NCI-H345 treated with DMSO at 0.1 percent for 48 hours (cell line): ENCODE results near the gene PYGB.
A peak's percentile ranks its signal among the peaks of the same experiment; 100 is the strongest.
"Not testable (repeated sequence)": the region's sequence is repeated elsewhere in the genome, so short reads cannot be mapped to it uniquely, and the experiment has no call there.

Experiments
- DNase-seq: peaks from one replicate; lab custom pipeline; 2025; ENCODE audit not compliant: unreplicated experiment; lab: John Stamatoyannopoulos, UW

The PYGB gene

DNA sequence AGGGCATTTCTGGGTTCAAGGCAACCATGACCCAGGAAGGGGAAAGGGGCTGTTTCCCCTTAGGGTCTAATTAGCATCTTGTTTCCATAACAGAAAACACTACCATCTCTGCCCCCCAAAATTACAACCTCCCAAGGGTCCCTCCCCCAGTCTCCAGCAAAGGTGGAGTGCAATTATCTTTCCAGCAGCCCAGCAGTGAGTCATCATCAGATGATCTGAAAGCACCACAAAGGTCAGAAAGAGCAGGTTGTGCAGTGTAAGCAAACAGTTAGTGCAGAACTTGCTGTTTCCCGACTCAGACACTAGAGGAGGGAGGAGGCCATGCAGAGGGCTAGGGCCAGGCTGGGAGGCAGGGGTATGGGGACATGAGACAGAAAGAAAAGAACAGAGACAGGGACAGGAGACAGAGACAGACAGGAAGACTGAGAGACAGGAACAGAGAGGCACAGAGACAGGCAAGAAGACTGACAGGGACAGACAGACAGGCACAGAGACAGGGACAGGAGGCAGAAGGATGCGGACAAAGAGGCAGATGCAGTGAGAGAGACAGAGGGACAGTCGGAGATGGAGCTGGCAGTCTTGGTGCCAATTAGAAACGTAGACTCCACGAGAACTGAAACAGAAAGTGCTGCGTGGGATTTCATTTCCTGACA is 62.5 kb downstream of the PYGB start:
- no peak for DNase-seq

- no peak for DNase-seq
Observed at GRCh38 chr20:25310921-25311728, 63.2 kb downstream of the PYGB start.

- not testable (repeated sequence) for DNase-seq
Observed at GRCh38 chr20:25312716-25313115, 64.8 kb downstream of the PYGB start.

DNA sequence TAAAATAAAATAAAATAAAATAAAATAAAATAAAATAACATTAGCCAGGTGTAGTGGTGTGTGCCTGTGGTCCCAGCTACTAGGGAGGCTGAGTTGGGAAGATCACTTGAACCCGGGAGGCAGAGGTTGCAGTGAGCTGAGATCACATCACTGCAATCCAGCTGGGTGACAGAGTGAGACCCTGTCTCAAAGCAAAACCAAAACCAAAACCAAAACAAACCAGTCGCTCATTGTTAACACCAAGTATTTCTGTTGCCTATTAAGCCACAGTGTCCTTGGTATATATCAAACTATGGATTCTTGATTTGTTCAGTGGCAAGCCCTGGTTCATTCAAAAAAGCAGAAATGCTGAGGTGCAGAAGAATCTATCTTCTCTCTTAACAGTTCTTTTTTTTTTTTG is 65.7 kb downstream of the PYGB start:
- DNase-seq, result no peak

- no peak for DNase-seq
Observed at GRCh38 chr20:25314497-25315417, 66.9 kb downstream of the PYGB start.

DNA sequence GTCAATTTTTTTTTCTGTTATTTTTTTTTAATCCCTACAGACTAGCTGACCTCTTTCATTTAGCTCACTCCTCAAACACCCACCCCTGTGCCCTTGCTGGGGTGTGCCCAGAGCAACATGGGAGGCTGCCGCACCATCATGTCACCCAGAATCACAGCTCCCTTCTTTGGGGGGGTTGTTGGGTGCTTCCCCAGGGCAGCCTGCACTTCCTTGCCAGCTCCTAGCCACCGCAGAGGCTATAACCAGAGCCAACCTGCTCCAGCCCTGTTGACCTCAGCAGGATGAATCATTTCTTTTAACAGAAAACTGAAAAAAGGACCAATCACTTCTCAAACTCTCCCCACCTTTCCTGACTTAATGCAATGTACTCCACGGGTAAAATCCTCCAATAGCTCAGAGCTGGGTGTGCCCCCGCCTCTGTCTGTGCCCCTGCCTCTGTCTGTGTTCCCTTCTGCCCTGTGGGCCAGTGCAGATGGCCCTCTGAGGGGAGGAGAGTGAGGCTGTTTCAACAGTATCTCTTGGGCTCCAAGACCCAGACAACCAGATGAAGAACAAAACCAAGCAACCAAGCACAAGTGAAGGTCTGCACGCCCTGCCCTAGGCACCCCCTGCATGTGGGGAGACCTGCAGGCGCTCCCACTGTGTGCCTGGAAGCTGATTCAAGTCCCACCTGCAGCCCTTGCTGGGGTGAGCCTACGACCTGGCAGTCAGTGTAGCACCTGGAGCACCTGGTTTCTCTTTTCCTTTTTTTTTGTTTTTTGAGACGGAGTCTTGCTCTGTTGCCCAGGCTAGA is 67.7 kb downstream of the PYGB start:
- no peak for DNase-seq

DNA sequence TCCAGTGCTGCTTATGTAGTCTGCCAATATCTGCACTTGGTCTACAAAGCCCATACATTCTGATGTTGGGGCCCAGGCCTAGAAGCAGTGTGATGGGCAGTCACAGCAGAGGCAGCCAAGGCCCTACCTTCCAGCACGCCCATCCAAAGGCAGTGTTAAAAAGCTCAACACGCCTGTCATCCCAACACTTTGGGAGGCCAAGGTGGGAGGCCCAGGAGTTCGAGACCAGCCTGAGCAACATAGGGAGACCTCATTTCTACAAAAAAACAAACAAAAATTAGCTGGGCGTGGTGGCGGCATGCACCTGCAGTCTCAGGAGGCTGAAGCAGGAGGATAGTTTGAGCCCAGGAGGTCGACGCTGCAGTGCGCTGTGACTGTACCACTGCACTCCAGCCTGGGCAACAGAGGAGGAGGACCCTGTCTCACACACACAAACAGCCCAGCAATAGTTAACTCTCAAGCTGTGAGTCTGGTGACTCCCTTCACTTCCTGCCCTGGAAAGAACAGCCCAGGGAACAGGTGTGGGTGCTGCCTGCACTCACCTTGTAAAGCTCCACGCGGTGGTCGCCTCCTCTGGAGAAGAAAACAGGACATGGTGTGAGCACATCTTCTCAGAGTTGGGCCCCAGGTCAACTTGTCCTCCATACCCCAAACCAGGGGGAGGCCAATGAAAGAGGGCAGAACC is 68.8 kb downstream of the PYGB start:
- no peak for DNase-seq

DNA sequence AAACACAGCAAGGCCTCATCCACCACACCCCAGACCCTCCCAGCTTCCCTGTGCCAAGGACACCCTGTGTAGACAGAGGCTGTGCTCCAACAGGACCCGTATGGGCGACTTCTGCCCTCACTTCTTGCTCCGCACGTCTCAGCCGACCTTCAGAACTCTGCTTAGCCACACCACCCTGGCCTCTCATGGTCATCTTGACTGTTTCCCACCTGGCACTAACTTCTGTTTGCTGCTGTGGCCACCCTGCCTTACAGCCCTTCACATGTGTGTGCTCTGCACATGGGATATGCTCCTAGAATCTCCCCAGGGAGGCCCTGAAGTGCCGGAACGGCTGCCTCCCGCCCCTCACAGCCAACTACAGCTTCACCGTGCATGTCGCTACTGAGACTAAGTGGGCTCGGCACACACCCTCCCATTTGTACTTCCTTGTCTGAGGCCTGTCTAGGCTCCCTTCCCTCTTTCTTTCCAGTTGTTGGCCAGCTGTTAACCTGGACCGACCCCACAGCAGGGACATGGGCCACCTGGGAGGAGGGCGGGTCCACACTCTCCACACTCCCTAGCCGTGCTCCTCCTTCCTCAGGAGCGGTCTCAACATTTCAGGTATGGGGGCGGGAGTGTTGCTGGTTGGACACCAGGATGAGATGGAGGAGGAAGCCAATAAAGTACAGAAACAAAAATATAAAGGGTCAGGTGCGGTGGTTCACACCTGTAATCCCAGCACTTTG is 69.6 kb downstream of the PYGB start:
- peak; percentile 43 for DNase-seq

DNA sequence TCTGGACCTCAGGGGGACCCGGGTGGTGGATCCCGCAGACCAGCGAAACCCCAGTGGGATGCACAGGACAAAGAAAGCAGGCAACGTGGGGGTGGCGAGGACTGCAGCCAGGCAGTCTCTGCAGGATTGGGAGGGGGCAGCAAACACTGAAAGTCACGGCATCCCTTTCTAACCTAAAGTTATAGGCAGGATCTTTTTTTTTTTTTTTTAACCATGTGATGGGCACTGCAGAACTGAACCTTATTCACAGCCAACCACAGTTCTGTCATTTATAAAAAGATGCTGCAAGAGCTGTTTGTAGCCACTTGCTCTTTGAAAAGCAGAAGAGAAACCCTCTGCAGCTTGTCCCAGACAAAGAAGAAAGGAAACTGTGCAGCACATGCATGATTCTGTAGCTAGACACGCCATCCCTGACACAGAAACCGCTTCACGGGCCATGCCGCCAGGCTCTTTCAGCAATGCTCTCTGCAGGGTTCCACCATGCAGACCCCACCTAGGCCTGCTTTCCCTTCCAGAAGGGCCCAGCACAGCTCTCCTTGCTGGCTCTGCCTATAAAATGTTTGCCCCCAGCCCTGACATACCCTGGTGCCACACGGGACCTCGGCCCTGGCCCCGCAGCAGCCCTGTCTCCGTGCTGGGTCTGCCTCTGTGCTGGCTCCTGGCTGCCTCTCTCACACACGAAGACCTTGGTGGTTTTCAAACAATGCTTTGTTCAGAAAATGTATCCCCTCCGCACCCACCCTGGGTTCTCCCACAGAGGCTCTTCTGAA is 70.8 kb downstream of the PYGB start:
- no peak for DNase-seq

GRCh38 chr20:25319241-25320034 is 71.6 kb downstream of the PYGB start:
- peak; percentile 82 for DNase-seq

DNA sequence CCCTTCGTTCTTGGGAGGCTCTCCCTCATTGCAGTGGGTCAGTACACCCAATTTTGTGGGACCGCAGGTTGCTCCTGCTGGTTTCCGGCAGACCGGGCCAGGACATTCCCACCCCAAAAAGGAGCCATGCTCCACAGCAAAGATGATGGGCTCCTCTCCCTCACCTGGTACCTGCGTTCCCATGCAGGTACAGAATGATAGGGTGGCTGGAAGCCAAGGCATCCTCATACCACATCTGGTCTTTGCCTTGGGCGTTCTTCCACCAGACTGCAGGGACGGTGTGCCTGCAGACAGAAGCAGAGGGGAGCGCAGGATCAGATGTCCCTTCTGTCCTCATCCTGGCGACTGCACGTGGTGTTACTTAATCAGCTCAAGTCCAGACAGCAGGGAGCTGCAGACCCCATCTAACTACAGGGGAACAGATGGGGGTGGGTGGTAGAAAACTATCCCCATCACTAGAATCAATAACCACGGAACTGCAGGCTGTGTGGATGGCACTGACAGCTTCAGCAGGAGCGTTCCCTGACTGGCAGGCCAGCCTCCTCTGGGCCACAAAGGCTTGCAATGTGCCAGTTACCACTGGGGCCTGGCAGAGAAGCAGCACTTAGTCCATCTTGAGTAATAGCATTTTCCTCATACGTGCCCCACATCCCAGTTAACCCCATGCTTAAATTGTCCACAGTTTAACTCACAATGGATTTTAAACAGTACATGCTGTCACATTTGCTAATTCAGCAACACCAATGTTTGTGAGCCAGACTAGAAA is 72.3 kb downstream of the PYGB start:
- DNase-seq, result no peak

DNA sequence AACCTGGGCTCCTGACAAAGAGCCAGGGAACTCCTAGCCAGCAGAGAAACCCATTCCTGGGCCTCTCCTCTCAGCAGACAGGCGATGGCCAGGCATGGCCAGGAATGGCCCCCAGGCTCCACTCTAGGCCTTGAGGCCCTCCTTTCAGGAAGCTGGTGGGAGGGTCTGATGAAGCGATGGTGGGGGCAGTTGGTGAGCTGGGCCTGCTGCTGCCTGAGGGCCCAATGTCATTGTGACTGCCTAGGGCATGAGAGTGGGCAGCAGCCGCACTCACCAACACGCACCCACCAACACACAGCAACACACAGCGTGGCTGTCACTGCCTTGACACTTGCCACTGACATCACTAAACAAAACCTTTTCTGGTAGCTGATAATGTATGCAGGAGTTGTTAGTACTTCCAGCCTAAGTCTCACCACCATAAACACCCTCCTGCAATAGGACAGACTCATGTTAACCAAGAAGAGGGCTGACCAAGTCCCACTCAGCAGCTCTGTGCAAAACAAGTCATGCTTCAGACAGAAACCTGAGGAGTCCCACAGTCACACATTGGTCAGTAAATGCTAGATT is 73.5 kb downstream of the PYGB start:
- no peak for DNase-seq

DNA sequence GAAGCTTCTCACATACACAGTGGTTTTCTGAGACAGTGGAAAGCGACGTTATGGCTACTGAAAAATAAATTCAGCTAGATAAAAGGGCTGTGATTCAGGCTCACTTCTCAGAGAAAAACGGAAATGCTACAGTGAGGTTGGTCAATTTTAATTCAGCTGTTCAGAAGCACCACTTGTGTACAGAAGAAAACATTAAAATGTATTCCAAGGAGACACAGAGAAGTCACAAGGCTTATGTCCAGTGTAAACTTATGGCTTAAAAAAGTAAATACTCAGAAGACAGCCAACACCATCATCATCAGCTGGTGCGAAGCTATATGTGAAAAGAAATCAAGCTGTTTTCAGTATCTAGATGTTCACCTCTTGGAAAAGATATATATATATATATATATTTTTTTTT is 74.1 kb downstream of the PYGB start:
- DNase-seq, result no peak

GRCh38 chr20:25323496-25324246 is 75.8 kb downstream of the PYGB start:
- no peak for DNase-seq

- DNase-seq, result no peak
Observed at GRCh38 chr20:25324412-25324811, 76.5 kb downstream of the PYGB start.

DNA sequence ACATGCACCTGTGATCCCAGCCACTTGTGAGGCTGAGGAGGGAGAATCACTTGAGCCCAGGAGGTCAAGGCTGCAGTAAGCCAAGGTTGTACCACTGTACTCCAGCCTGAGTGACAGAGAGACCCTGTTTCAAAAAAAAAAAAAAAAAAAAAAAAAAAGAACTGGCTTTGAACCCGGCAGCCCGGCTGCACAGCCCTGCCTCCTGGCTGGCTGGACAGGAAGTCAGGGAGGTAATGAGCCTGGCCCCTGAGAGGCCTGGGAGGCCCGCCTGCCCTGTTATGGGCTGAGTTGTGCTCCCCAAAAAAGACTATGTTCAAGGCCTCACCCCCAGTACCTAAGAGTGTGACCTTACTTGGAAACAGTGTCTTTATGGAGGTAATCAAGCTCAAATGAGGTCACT is 77.2 kb downstream of the PYGB start:
- DNase-seq, result no peak
